UCSD-AML1 (cell line): ENCODE results near the gene KCTD20.

Experiments
- DNase-seq: peaks from one replicate; lab custom pipeline; 2025; ENCODE audit not compliant: unreplicated experiment; lab: John Stamatoyannopoulos, UW

KCTD20 gene

GRCh38 chr6:36492092-36492491, 49.3 kb downstream of the KCTD20 start:
- no peak for DNase-seq

DNA sequence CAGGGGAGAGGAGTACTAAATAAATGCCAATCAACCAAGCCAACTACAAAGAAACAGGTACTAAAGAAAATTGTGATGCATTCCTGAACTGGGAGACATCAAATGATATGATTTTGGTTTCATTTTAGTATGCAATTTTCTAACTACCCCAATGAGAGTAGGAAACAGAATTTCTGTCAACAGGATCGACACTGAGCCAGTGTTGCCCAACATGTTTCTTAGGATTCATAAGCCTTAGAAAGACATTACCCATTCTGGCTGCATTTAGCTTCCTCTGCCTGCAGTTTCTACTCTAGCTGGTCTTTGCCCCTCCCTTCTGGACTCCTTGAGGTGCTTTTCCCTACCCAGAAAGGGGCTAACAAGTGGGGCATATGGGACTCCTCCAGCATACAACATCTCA, 49.8 kb downstream of the KCTD20 start:
- DNase-seq: no peak

DNA sequence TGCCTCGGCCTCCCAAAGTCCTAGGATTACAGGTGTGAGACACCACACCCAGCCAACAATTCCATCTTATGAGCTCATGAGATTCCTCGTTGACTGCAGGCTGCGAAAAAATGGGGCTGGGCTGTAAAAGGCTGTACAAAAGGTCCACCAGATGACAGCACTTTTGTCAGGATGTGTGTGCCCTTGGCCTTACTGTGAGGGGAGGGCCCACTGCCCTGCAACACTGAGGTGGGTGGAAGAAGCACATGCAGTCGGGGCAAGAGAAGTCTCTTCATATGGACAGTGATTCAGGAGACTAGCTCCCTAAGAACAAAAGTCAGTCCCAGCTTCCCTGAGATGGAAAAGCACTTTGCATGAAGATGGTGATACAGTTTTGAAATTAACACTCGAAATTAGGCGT, 50.5 kb downstream of the KCTD20 start:
- no peak for DNase-seq

DNA sequence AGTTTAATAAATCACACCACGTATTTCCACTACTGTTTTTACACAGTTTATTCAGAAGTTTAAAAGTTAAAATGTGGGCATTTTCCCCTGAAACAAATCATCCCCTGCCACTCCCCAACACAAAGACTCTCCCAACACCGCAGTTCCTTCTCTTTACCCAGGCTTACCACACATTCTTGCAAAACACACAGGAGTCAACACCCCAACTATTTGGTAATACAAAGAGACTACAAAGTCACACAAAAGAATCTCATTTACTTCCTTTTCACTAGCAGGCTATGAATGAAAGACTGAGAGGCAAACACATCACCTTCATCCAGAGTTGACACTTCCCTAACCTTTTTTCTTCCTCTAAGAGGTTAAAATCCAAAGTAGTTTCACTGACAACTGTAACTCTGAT, 51.1 kb downstream of the KCTD20 start:
- no peak for DNase-seq

GRCh38 chr6:36495086-36495485, 52.3 kb downstream of the KCTD20 start:
- no peak for DNase-seq

DNA sequence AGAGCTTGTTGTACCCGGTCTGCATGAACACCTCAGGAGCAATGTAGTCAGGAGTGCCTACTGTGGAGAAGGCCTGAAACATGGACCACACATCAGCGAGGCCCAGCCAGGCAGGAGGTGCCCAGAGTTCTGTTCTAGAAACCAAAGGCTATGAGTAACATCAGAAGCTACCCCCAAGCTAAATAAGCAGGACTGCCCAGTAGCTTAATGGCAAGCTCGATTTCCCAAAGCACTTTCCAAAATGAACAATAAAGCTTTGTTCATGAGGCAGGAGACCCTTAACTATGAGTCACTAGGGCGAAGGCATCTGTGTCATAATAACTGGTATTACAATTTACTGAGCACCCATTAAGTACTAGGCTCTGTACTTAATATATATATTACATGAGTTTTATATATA, 57.1 kb downstream of the KCTD20 start:
- no peak for DNase-seq

- DNase-seq: no peak
Measured at GRCh38 chr6:36501686-36502085, 58.9 kb downstream of the KCTD20 start.

DNA sequence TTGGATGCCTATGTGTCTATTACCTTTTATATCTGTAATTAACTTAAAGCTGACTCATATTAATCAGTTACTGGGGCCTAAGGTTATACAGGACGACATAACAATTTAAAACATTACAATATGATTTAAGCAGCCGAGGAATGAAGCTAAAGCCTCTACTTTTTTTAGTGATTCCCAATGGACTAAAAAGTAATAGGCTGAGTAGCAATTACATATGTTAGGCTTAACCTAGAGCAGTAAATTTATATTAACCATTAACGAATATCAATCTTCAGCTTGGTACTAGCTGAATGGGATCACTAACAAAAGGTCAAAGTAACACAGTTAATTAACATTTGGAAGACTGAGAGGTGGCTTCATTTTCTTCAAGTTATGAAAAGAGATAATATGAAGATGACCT, 61.4 kb downstream of the KCTD20 start:
- DNase-seq: no peak

GRCh38 chr6:36504982-36505381, 62.2 kb downstream of the KCTD20 start:
- no peak for DNase-seq

DNA sequence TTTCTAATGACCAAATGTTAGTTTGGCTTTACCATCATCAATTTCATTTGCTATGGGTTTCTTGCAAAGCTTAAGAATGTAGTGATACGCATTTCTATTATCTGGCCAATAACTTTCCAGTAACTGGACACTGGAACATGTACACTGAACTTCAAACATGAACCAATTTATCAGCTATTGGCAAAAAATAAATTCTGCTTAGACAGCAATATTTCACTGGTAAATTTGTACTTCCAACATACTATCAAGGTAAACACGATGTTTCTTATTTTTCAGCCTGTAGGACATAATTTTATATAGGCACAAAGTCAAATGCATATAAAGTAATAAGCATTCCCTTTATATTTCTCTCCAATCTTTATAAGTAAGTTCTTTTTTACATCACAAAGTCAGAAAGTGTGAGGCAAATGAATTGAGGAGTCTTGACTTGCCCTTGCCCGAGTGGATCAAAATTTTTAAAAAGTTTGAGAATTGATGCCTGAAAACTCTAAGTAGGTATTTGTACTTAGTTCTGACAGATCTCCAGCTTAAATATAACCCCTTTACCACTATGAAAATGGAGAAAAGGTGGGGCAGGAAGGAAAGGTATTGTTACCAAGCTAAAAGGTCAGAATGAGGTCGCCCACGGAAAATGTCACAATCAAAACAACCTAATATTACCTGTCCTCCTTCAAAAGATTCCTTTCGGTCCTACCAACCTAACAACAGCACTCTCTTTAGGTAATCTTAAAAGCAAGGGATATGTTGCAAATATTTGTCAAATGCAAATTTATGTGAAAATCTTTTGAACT, 63.1 kb downstream of the KCTD20 start:
- no peak for DNase-seq

GRCh38 chr6:36506611-36507010, 63.8 kb downstream of the KCTD20 start:
- DNase-seq: no peak

GRCh38 chr6:36508532-36508931, 65.7 kb downstream of the KCTD20 start:
- no peak for DNase-seq

GRCh38 chr6:36510365-36510764, 67.6 kb downstream of the KCTD20 start:
- no peak for DNase-seq

GRCh38 chr6:36514554-36515456, 72.0 kb downstream of the KCTD20 start:
- no peak for DNase-seq

- no peak for DNase-seq
Measured at GRCh38 chr6:36515844-36516243, 73.0 kb downstream of the KCTD20 start.

GRCh38 chr6:36516559-36516958, 73.8 kb downstream of the KCTD20 start:
- DNase-seq: no peak

DNA sequence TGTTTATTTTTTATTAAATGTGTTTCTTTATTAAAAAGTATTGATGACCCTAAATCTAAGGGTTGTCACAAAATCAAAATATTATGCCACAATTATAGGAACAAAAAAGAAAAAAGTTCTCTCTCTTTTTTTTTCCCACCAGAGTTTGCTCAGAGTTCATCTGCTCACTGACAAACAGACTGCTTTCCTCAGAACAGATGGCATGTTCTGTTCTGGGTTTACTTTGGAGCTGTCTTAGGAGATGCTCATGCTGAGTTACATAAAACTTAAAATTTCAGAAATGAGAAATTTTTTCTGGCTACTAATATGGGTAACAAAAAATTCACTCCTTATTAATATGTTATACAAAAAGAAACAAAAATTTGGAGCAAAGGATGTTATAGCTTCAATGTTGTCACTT, 74.2 kb downstream of the KCTD20 start:
- DNase-seq: no peak

DNA sequence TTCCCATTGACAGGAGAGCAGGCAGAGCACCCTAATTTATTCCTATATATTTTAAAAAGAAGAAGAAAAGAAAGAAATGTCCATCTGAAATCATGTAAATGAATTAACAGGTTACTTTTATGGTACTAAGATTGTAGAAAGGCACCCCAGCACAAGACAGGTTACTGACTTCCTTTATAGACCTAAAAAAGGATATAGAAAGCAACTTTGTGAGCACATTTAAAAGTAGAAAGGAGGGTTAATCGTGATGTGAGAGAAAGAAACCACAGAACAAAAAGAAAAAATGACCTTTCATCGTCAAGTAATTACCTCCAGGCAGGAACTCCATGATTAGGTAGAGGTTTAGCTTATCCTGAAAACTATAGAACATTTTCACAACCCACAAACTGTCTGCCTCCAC, 74.6 kb downstream of the KCTD20 start:
- DNase-seq: no peak

DNA sequence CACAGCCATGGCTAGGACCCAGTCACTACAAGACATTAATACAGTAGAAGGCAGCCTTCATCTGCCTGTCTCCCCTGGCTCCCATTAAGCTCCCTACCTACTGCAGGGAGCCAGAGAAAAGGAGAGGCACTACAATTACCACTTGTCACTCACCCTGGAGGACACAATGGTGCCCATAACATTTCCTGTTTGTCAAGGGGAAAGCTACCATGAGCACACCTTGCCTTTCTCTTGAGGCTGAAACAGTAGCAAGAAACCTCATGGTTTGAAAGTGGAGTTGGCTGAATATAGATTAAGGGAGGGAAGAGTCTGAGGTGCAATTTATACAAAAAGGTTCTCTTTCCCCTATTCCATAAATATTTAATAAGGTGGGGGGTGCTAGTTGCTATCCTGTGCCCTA, 76.6 kb downstream of the KCTD20 start:
- DNase-seq: no peak

GRCh38 chr6:36523451-36523850, 80.7 kb downstream of the KCTD20 start:
- DNase-seq: no peak

GRCh38 chr6:36523936-36524499, 81.2 kb downstream of the KCTD20 start:
- no peak for DNase-seq

- no peak for DNase-seq
Measured at GRCh38 chr6:36524871-36525270, 82.1 kb downstream of the KCTD20 start.
